IMR-90 (cell line): Measurements from ENCODE around the gene NEK6. TPM values are rescaled to one million over a fixed set of nuclear protein-coding genes. Genes with fewer than 3 reads are reported as not detected.

Experiments
- ATAC-seq: fragments of 200-7000 bp; cut with Tn5 transposase; 2 replicates; pipeline ENCODE4 v1.9.1; 2020; ENCODE audit warnings: low read depth, mild to moderate bottlenecking, moderate library complexity
- BruUV-seq: library from RNA; stranded (reverse); fragments of 400-500 nt; replicated peaks from 2 replicates; lab custom pipeline; 2021; lab: Mats Ljungman, UMichigan
- CTCF ChIA-PET: fragments of 300-600 bp; formaldehyde crosslinking; extraction: SDS; loops from one replicate; lab custom pipeline; 2021; ENCODE audit warnings: antibody characterized with exemption; lab: Yijun Ruan, JAX
- POLR2A ChIA-PET: fragments of 300-600 bp; sonication (Branson Sonifier 250); formaldehyde crosslinking; loops from one replicate; lab custom pipeline; 2022; ENCODE audit warnings: antibody characterized with exemption; ENCODE audit not compliant: unreplicated experiment; lab: Charles Lee
- DNase-seq: peaks from one replicate; pipeline ENCODE4 v3.0.0; 2013
- H2AFZ ChIP-seq: replicated peaks from 2 replicates; pipeline ENCODE3; 2013; ENCODE audit warnings: low read length, mild to moderate bottlenecking; ENCODE audit not compliant: poor library complexity
- H2AK5ac ChIP-seq: 2 replicates; pipeline ENCODE4 v1.6.1; 2013; ENCODE audit warnings: low read depth, low read length, inconsistent platforms
- H2AK9ac ChIP-seq: replicated peaks from 2 replicates; pipeline ENCODE3; 2013; ENCODE audit warnings: mild to moderate bottlenecking, low read depth, low read length, moderate library complexity; ENCODE audit not compliant: poor library complexity
- H2BK120ac ChIP-seq: 2 replicates; pipeline ENCODE4 v1.6.1; 2013; ENCODE audit warnings: low read depth, low read length, inconsistent platforms
- H2BK15ac ChIP-seq: 3 replicates; pipeline ENCODE4 v1.6.1; 2013; ENCODE audit warnings: low read depth, low read length, inconsistent platforms
- H2BK20ac ChIP-seq: 2 replicates; pipeline ENCODE4 v1.6.1; 2013; ENCODE audit warnings: low read depth, mild to moderate bottlenecking, inconsistent platforms, low read length, moderate library complexity
- H2BK5ac ChIP-seq: 2 replicates; pipeline ENCODE4 v1.6.1; 2013; ENCODE audit warnings: mild to moderate bottlenecking, low read depth, low read length, inconsistent platforms; ENCODE audit not compliant: poor library complexity, severe bottlenecking
- H3K14ac ChIP-seq: replicated peaks from 2 replicates; pipeline ENCODE4 v1.6.1; 2013; ENCODE audit warnings: low read depth, low read length, inconsistent platforms
- H3K18ac ChIP-seq: 2 replicates; pipeline ENCODE4 v1.6.1; 2013; ENCODE audit warnings: low read depth, low read length, control low read depth
- H3K23ac ChIP-seq: 2 replicates; pipeline ENCODE4 v1.6.1; 2013; ENCODE audit warnings: low read depth, low read length, inconsistent platforms
- H3K27ac ChIP-seq: 2 replicates; pipeline ENCODE4 v1.5.1; 2013; ENCODE audit warnings: mild to moderate bottlenecking, control low read depth, low read length; ENCODE audit not compliant: insufficient read depth
- H3K27me3 ChIP-seq: 2 replicates; pipeline ENCODE4 v1.6.1; 2013; ENCODE audit warnings: low read length; ENCODE audit not compliant: control insufficient read depth, insufficient read depth
- H3K36me3 ChIP-seq: 2 replicates; pipeline ENCODE4 v1.6.1; 2013; ENCODE audit warnings: low read length, mixed read lengths; ENCODE audit not compliant: control insufficient read depth, insufficient read depth
- H3K4ac ChIP-seq: 2 replicates; pipeline ENCODE4 v1.6.1; 2013; ENCODE audit warnings: low read depth, low read length, inconsistent platforms
- H3K4me1 ChIP-seq: 2 replicates; pipeline ENCODE4 v1.6.1; 2013; ENCODE audit warnings: low read length, mixed read lengths; ENCODE audit not compliant: control insufficient read depth, insufficient read depth
- H3K4me2 ChIP-seq: 2 replicates; pipeline ENCODE4 v1.6.1; 2013; ENCODE audit warnings: low read depth, mild to moderate bottlenecking, control low read depth, low read length, moderate library complexity
- H3K4me3 ChIP-seq: 2 replicates; pipeline ENCODE4 v1.5.1; 2013; ENCODE audit warnings: low read depth, mild to moderate bottlenecking, control low read depth, low read length, moderate library complexity; ENCODE audit not compliant: insufficient read depth
- H3K56ac ChIP-seq: 2 replicates; pipeline ENCODE4 v1.6.1; 2013; ENCODE audit warnings: low read length, inconsistent platforms; ENCODE audit not compliant: insufficient read depth; ENCODE audit errors: extremely low read depth
- H3K79me1 ChIP-seq, 2 experiments: 2 replicates each; pipeline ENCODE4 v1.6.1; 2013; ENCODE audit warnings: low read length in 2 of 2, inconsistent platforms in 1 of 2, low read depth in 1 of 2
- H3K9ac ChIP-seq: 2 replicates; pipeline ENCODE4 v1.6.1; 2013; ENCODE audit warnings: low read depth, low read length, control low read depth
- H3K9me1 ChIP-seq: 2 replicates; pipeline ENCODE4 v1.6.1; 2013; ENCODE audit warnings: low read length, inconsistent platforms; ENCODE audit not compliant: insufficient read depth
- H3K9me3 ChIP-seq: 2 replicates; pipeline ENCODE4 v1.6.1; 2013; ENCODE audit warnings: low read length; ENCODE audit not compliant: control insufficient read depth, insufficient read depth
- H4K20me1 ChIP-seq: 2 replicates; pipeline ENCODE4 v1.6.1; 2013; ENCODE audit warnings: low read length, inconsistent platforms; ENCODE audit not compliant: insufficient read depth
- H4K5ac ChIP-seq: 2 replicates; pipeline ENCODE4 v1.6.1; 2013; ENCODE audit warnings: mild to moderate bottlenecking, low read depth, low read length, control low read depth
- H4K8ac ChIP-seq, 2 experiments: 2 replicates each; pipeline ENCODE4 v1.6.1; 2013; ENCODE audit warnings: low read depth in 2 of 2, low read length in 2 of 2, control low read depth in 1 of 2, inconsistent platforms in 1 of 2
- H4K91ac ChIP-seq: 2 replicates; pipeline ENCODE4 v1.6.1; 2013; ENCODE audit warnings: low read depth, low read length, inconsistent platforms; ENCODE audit not compliant: insufficient read depth
- BHLHE40 ChIP-seq: fragments of 150-350 bp; IDR thresholded peaks from 2 replicates; pipeline ENCODE4 v1.6.1; 2016; ENCODE audit warnings: mild to moderate bottlenecking, low read depth, low read length
- CEBPB ChIP-seq: IDR thresholded peaks from 2 replicates; pipeline ENCODE4 v1.6.1; 2012; ENCODE audit warnings: low read depth, low read length, improper control_type of control experiment
- CHD1 ChIP-seq: IDR thresholded peaks from 2 replicates; pipeline ENCODE4 v1.6.1; 2012; ENCODE audit warnings: low read depth, low read length, improper control_type of control experiment
- FOS ChIP-seq: fragments of 150-350 bp; IDR thresholded peaks from 2 replicates; pipeline ENCODE4 v1.6.1; 2016; ENCODE audit warnings: low read depth, low read length
- MAFK ChIP-seq: IDR thresholded peaks from 2 replicates; pipeline ENCODE4 v1.6.1; 2012; ENCODE audit warnings: low read depth, low read length, improper control_type of control experiment
- MAZ ChIP-seq: IDR thresholded peaks from 2 replicates; pipeline ENCODE4 v1.6.1; 2012; ENCODE audit warnings: low read depth, mild to moderate bottlenecking, low read length, improper control_type of control experiment, moderate library complexity, borderline replicate concordance
- MXI1 ChIP-seq: IDR thresholded peaks from 2 replicates; pipeline ENCODE4 v1.6.1; 2012; ENCODE audit warnings: low read depth, mild to moderate bottlenecking, low read length, moderate library complexity, borderline replicate concordance
- NFE2L2 ChIP-seq: fragments of 150-350 bp; IDR thresholded peaks from 2 replicates; pipeline ENCODE4 v1.6.1; 2016; ENCODE audit warnings: low read depth, mild to moderate bottlenecking, low read length
- POLR2A ChIP-seq: IDR thresholded peaks from 2 replicates; pipeline ENCODE4 v1.6.1; 2012; ENCODE audit warnings: mild to moderate bottlenecking, low read depth, low read length
- RAD21 ChIP-seq: IDR thresholded peaks from 2 replicates; pipeline ENCODE4 v1.6.1; 2012; ENCODE audit warnings: low read length, improper control_type of control experiment
- RCOR1 ChIP-seq: IDR thresholded peaks from 2 replicates; pipeline ENCODE4 v1.6.1; 2012; ENCODE audit warnings: mild to moderate bottlenecking, low read length, improper control_type of control experiment; ENCODE audit not compliant: insufficient replicate concordance
- RFX5 ChIP-seq: IDR thresholded peaks from 2 replicates; pipeline ENCODE4 v1.8.0; 2012; ENCODE audit warnings: low read depth, mild to moderate bottlenecking, low read length, moderate library complexity
- SMC3 ChIP-seq: fragments of 150-350 bp; IDR thresholded peaks from 2 replicates; pipeline ENCODE4 v1.6.1; 2016; ENCODE audit warnings: low read depth, mild to moderate bottlenecking, antibody characterized with exemption, low read length, moderate library complexity
- WGBS, 2 experiments: methylation state at CpG; one replicate each; pipeline versions ENCODE4 v1.1.5 to v1.1.7; 2013; ENCODE audit warnings: missing lambda C conversion rate in 2 of 2; ENCODE audit not compliant: insufficient read length in 1 of 2; ENCODE audit errors: extremely low coverage in 2 of 2; 5-methylcytosine and 5-hydroxymethylcytosine counted together
- dilution Hi-C: fragments of 300-500 bp; cut with HindIII; formaldehyde crosslinking; loops from one replicate; pipeline ENCODE4 v1.14.3; 2018; ENCODE audit warnings: low sequenced_read_pairs; ENCODE audit not compliant: unreplicated experiment
- in situ Hi-C: fragments of 300-500 bp; cut with MboI; formaldehyde crosslinking; loops from 3 replicates; pipeline ENCODE4 v1.14.3; 2019; ENCODE audit warnings: low sequenced_read_pairs, inconsistent platforms, mixed read lengths
- intact Hi-C: fragments of 100-400 bp; cut with micrococcal nuclease; formaldehyde crosslinking; loops from 2 replicates; pipeline ENCODE4 v1.10.0; 2022
- polyA plus RNA-seq, 3 experiments: library from polyadenylated mRNA; depleted of rRNA; stranded (reverse); fragments of >200 nt; gene quantifications; 2 replicates each; pipeline ENCODE4 v1.2.3, GENCODE V29; 2012; ENCODE audit warnings: low replicate concordance in 1 of 3
- total RNA-seq: library from RNA; depleted of rRNA; stranded (reverse); fragments of >200 nt; gene quantifications from 2 replicates; pipeline ENCODE4 v1.2.3, GENCODE V29; 2012
- TF ChIP-seq, protein P1 (sequence below): fragments of 150-350 bp; IDR thresholded peaks from 2 replicates; pipeline ENCODE4 v1.6.1; 2017; ENCODE audit warnings: mild to moderate bottlenecking, antibody characterized with exemption, low read length, low read depth
- TF ChIP-seq, protein P2 (sequence below): fragments of 150-350 bp; IDR thresholded peaks from 2 replicates; pipeline ENCODE4 v1.6.1; 2016; ENCODE audit warnings: low read depth, mild to moderate bottlenecking, low read length, moderate library complexity, borderline replicate concordance
- TF ChIP-seq, protein P3 (sequence below): conservative IDR thresholded peaks from 2 replicates; pipeline ENCODE4 v1.5.1; 2012; ENCODE audit warnings: mild to moderate bottlenecking, low read depth, low read length, improper control_type of control experiment

NEK6 gene
- total and polyA plus RNA-seq, 2 of the 4 experiments (the other 2 are of a cell fraction) = 79.9 to 112 TPM

DNA sequence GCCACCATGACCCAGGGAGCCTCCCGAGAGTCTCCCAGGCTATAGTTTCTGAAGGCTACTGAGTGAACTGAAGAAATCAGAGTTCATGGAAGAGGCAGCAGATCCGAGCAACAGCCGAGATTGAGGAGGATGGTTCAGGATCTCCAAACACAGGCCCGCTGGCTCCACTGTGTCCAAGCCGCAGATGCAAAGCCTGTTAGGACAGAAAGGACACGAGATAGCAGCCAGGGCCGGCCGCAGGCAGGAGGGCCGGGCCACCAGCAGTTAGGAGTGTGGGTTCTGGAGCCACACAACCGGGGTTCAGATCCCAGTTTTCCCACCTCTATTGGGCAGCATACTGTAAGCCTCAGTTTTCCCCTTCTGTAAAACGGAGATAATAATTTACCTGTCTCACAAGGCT, 27.7 kb downstream of the NEK6 start:
- TF ChIP-seq NFE2L2 (no peak), CHD1 (no peak), BHLHE40 (no peak), SMC3 (no peak), RCOR1 (no peak), RFX5 (no peak), RAD21 (no peak), MAZ (no peak), FOS (no peak), POLR2A (no peak), MXI1 (no peak), MAFK (no peak), CEBPB (no peak)
- TF ChIP-seq, protein P1, sequence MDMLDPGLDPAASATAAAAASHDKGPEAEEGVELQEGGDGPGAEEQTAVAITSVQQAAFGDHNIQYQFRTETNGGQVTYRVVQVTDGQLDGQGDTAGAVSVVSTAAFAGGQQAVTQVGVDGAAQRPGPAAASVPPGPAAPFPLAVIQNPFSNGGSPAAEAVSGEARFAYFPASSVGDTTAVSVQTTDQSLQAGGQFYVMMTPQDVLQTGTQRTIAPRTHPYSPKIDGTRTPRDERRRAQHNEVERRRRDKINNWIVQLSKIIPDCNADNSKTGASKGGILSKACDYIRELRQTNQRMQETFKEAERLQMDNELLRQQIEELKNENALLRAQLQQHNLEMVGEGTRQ = no peak
- TF ChIP-seq, protein P2, sequence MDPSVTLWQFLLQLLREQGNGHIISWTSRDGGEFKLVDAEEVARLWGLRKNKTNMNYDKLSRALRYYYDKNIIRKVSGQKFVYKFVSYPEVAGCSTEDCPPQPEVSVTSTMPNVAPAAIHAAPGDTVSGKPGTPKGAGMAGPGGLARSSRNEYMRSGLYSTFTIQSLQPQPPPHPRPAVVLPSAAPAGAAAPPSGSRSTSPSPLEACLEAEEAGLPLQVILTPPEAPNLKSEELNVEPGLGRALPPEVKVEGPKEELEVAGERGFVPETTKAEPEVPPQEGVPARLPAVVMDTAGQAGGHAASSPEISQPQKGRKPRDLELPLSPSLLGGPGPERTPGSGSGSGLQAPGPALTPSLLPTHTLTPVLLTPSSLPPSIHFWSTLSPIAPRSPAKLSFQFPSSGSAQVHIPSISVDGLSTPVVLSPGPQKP = no peak
- TF ChIP-seq, protein P3, sequence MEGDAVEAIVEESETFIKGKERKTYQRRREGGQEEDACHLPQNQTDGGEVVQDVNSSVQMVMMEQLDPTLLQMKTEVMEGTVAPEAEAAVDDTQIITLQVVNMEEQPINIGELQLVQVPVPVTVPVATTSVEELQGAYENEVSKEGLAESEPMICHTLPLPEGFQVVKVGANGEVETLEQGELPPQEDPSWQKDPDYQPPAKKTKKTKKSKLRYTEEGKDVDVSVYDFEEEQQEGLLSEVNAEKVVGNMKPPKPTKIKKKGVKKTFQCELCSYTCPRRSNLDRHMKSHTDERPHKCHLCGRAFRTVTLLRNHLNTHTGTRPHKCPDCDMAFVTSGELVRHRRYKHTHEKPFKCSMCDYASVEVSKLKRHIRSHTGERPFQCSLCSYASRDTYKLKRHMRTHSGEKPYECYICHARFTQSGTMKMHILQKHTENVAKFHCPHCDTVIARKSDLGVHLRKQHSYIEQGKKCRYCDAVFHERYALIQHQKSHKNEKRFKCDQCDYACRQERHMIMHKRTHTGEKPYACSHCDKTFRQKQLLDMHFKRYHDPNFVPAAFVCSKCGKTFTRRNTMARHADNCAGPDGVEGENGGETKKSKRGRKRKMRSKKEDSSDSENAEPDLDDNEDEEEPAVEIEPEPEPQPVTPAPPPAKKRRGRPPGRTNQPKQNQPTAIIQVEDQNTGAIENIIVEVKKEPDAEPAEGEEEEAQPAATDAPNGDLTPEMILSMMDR = no peak
- DNase-seq = no peak
- peak overlapping the region; percentile 93 for H2BK120ac ChIP-seq
- H3K18ac ChIP-seq = peak overlapping the region; percentile 88
- H2BK20ac ChIP-seq = peak overlapping the region; percentile 96
- H4K5ac ChIP-seq = peak overlapping the region; percentile 82
- peak overlapping the region; percentile 82; the same call in 2 of the 3 replicates for H2BK15ac ChIP-seq
- intact Hi-C loops = no loop called here
- no peak overlapping the region for H3K4me3 ChIP-seq
- peak overlapping the region; percentile 90 for H3K27ac ChIP-seq
- H3K4me2 ChIP-seq = 0 out of 2 replicates have a peak overlapping the region, but pooled peaks have one; percentile 15
- no peak overlapping the region for H2AFZ ChIP-seq
- H3K56ac ChIP-seq = peak overlapping the region; percentile 90
- peaks cover 39% of the 10 kb centered on the region for H3K9me1 ChIP-seq
- peak overlapping the region; percentile 67 for H2AK9ac ChIP-seq
- H2AK5ac ChIP-seq = peak overlapping the region; percentile 98
- peak overlapping the region; percentile 52 for H3K9ac ChIP-seq
- peak overlapping the region; percentile 93 for H3K23ac ChIP-seq
- H3K9me3 ChIP-seq = no peaks in the 10 kb centered on the region
- in situ Hi-C loops = no loop called here
- BruUV-seq = no TSS peak
- peak overlapping the region; percentile 96 for H3K14ac ChIP-seq
- no peaks in the 10 kb centered on the region for H3K27me3 ChIP-seq
- ChIA-PET CTCF (no interaction called here), POLR2A (interaction anchor here (0.6 kb wide), 1 partner anchor 19 kb away, joined by 3 read pairs; no protein-coding TSS in a partner anchor)
- no peak for ATAC-seq
- H4K91ac ChIP-seq = peak overlapping the region; percentile 94
- dilution Hi-C loops = no loop called here
- peaks cover 19% of the 10 kb centered on the region for H3K36me3 ChIP-seq
- H4K8ac ChIP-seq = peak overlapping the region; percentile 86 to 88
- peaks cover 21 to 91% of the 10 kb centered on the region in 2 experiments; a peak in 3 of 4 replicates for H3K79me1 ChIP-seq
- H3K4me1 ChIP-seq = peaks cover 65% of the 10 kb centered on the region
- 66% methylated on average over 4 of the region's 11 CpGs; no CpG with 5 or more reads in 1 of the 2 experiments for WGBS, 2 experiments
- H3K4ac ChIP-seq = peak overlapping the region; percentile 99
- H2BK5ac ChIP-seq = peak overlapping the region; percentile 89
- H4K20me1 ChIP-seq = peaks cover 46% of the 10 kb centered on the region
